KOPT-K1 (cell line): ENCODE measurements around the gene LRRC38.
A peak's percentile ranks its signal among the peaks of the same experiment; 100 is the strongest.

Source experiments
- H3K27ac ChIP-seq: fragments of 200-600 bp; sonication (generic); 2 replicates; pipeline ENCODE4 v1.5.1; 2016; ENCODE audit warnings: antibody characterized with exemption, mild to moderate bottlenecking, low read depth, low read length; ENCODE audit not compliant: poor library complexity, severe bottlenecking
- H3K36me3 ChIP-seq: fragments of 200-600 bp; sonication (generic); 2 replicates; pipeline ENCODE4 v1.5.1; 2017; ENCODE audit warnings: antibody characterized with exemption, mild to moderate bottlenecking, low read length, moderate library complexity; ENCODE audit not compliant: insufficient read depth
- H3K9me3 ChIP-seq: fragments of 200-600 bp; sonication (generic); 2 replicates; pipeline ENCODE4 v1.5.1; 2017; ENCODE audit warnings: antibody characterized with exemption, low read length, mild to moderate bottlenecking; ENCODE audit not compliant: insufficient read depth, poor library complexity, severe bottlenecking

Gene LRRC38

DNA sequence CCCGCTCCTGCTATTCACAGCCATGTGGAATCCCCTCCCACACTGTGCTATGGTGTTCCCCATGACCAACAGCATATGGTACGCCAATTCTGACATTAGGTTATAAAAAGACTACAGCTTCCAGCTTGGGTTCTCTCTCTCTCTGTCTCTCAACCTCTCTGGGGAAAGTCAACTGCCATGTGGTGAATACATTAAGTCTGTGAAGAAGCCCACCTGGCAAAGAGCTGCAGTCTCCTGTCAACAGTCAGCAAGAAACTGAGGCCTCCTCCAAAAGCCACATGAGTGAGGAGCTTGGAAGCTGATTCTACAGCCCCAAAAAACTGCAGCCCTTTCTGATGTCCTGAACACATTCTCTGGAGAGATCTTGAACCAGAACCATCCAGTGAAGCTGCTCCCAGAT lies 25.0 kb upstream of the LRRC38 start:
- Histone ChIP-seq H3K36me3 (no peaks in the 10 kb centered on the region), H3K27ac (peak overlapping the region; percentile 45), H3K9me3 (no peaks in the 10 kb centered on the region)

DNA sequence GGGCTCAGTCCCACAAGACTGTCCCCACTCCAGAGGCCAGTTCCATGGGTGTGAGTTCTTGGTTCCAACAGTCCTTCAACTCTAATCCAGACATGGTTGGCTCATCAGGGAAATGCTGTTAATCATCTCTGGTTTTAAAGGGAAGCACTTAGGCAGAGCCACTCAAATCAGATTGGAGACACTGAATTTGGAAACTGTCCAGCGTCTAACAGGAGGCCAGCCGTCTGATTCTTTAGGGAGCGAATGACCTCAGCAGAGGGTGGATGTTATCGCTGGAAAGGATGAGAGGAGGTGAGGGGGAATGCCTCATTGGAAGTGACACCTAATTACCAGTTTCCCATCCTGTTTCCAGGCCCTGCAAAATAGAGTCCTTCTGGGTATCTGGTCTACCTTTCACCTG lies 22.8 kb upstream of the LRRC38 start:
- no peaks in the 10 kb centered on the region for H3K9me3 ChIP-seq
- no peak overlapping the region for H3K27ac ChIP-seq
- H3K36me3 ChIP-seq, result no peaks in the 10 kb centered on the region

DNA sequence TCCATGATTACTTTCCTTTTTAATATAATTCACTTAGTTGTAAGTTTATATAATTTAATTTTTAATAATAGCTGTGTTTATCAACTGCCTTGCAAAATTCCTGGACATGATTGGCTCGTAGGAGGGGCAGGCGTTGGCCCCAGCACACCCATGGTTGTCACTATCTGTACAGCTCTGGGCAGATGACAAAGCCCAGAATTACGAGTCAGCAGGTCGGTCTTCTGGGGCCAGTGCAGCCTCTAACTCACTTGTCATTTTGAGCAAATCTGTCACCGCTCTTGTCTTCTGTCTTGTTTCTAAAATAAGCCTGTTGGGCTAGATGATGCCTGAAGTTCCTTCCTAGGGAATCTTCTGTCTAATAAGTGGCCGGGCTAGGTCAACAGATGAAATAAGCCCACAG lies 21.4 kb upstream of the LRRC38 start:
- Histone ChIP-seq H3K27ac (no peak overlapping the region), H3K36me3 (no peaks in the 10 kb centered on the region), H3K9me3 (no peaks in the 10 kb centered on the region)

DNA sequence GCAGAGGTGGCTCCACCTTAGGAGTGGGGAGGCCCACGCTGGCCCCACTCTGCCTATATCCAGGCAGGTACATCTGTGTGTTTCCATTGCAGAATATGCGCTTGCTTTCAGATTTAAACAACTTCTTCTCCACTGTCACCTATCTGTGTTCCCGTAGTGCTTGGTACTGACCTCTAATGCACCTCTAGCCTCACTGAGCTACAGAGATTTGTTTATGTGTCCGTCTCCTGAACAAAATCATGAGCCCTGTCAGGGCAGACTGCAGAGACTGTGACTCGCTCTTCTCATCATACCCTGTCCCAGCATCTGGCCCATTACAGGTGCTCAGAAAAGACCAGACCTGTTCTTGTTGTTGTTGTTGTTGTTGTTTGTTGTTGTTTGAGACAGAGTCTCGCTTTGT lies 14.5 kb upstream of the LRRC38 start:
- Histone ChIP-seq H3K36me3 (no peaks in the 10 kb centered on the region), H3K9me3 (no peaks in the 10 kb centered on the region), H3K27ac (no peak overlapping the region)

DNA sequence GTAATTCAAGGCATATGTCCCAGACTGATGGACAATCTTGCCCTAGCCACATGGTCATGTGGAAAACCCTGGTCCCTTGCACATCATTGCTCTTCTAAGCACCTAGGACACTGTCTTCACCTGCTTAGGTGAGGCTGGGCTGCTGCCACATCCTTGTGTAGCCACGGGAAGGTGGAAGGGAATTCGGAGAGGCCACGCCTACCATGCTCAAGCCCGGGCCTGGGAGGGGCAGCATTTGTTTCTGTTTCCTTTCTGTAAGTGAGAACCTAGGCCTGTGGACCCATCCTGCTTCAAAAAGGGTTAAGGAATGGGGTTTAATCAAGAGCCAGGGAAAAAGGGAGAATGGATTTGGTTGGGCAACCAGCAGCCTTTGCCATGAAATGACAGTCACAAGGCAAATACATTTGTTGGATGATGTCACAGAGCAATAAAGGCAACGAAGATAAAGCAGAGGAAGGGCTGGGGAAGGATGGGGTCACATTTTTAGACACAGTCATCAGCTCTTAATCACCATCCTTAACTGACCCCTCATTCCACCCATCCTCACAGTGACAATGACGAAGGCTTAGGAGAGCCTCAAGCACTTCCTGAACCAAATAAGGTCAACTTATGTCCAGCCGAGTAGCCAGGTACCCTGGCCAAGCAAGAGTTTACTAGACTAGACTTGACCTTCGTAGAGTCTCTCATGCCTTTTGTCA lies 10.1 kb upstream of the LRRC38 start:
- Histone ChIP-seq H3K36me3 (no peaks in the 10 kb centered on the region), H3K9me3 (peaks cover 3% of the 10 kb centered on the region), H3K27ac (no peak overlapping the region)

DNA sequence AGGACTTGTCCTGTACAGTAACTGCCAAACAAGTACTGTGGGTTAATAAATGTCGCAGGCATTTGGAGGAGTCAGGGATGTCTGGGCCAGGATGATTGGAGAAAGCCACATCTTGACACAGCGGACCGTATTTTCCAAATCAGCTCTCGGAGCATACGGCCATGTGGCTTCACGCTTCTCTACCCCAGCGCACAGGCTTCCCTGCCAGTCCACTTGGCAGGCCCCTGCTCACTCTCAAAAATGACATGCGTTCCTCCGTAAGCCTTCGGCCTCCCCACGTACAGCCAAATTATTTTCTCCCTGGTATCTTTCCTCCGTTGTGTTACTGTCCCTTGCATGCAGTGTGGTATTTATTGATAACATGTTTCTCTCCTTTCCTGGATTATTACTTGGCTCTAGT lies 7.2 kb upstream of the LRRC38 start:
- Histone ChIP-seq H3K27ac (no peak overlapping the region), H3K36me3 (no peaks in the 10 kb centered on the region), H3K9me3 (peaks cover 6% of the 10 kb centered on the region)

DNA sequence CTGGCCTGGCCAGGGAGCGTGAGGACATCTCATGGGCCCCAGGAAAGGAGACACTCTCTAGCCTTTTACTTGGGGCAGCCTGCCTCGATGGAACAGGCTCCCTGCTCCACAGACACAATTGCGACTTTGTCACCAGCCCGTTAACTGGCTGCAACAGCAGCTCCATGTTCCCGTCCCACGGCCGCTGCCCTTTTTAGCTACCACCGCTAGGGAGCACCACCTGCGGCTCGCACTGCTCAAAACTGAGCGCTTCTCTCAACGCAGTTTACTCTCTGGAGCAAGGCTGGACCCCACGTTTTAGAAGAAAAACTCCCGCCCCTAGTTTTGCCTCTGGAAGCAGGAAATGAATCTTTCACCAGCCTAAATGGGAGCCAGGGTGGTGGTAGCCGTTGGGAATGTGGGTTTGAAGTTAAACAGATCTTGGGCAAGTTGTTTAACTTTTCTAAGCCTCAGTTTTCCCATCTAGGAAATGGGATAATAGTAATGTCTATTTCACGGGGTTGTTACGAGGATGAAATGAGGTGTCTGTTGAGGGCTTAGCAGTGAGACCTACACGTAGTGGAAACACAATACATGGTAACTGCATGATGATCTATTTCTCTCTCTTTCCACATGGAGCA lies 3.5 kb upstream of the LRRC38 start:
- Histone ChIP-seq H3K9me3 (peaks cover 6% of the 10 kb centered on the region), H3K27ac (no peak overlapping the region), H3K36me3 (no peaks in the 10 kb centered on the region)

DNA sequence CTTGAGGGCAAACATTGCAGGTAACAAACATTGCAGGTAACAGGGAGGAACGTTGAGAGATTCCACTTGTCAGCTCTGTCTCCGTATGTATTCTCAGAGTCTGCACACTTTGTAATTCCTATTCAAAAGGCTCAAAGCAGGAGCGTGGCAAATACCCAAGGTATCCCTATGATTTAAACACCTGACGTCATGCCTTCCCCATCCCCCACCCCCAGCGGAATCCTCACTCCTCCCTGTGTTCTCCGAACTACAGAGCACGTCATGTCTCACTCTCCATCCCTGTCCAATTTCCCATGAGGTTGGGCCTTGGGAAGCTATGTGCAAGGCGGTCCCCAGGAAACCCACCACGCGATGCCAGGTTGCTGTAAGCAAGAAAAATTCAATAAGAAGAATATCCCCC lies 2.8 kb upstream of the LRRC38 start:
- no peaks in the 10 kb centered on the region for H3K36me3 ChIP-seq
- peaks cover 6% of the 10 kb centered on the region for H3K9me3 ChIP-seq
- H3K27ac ChIP-seq, result no peak overlapping the region

DNA sequence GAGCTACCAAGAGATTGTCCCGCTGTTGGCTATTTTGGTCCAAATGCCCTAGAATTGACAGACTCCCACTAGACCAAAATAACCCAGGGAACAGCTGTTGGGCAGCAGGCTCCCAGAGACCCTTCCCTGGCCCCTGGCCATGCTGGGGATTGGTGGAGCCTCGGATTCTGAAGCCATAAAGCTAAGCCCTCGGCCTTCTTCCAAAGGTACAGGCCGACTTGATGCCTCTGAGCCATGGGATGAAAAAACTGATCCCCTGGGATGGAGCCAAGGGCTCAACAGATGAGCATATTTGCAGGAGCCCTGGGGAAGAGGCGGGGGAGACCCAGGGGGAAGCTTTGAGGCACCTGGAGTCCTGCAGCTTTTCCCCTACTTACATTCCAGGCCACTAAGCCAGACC lies 1.0 kb upstream of the LRRC38 start:
- peaks cover 6% of the 10 kb centered on the region for H3K9me3 ChIP-seq
- H3K27ac ChIP-seq, result no peak overlapping the region
- H3K36me3 ChIP-seq, result no peaks in the 10 kb centered on the region

DNA sequence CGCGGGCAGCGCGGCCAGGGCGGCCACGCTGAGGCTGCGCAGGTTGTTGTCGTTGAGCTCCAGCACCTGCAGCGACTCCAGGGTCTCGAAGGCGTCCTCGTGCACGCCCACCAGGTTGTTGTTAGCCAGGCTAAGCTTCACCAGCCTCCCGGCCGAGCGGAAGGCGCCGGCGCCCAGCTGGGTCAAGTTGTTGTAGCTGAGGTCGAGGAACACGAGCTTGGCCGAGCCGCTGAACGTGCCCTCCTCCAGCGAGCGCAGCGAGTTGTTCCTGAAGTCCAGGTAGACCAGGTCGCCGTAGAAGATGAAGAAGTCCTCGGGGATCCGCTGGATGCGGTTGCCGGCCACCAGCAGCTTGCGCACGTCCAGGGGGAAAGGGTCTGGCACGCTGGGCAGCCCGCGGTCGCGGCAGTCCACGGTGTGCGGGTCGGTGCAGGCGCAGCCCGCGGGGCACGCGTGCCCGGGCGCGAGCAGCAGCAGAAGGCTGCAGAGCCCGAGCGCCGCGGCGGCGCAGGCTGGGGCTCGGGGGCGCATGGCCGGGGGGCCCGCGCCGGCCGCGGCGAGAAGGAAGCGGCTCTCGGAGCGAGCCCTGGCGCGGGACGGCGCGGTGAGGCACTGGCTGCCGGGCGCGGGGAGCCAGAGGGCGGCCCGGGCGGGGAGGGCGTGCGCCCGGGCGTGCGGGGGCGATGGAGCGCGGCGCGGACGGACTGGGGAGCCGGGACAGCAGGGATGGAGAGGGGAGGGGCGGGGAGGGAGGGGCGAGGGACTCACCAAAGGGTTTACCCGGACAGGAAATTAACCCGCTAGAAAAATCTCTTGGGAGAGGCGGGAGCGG lies 524 bp downstream of the LRRC38 start:
- no peaks in the 10 kb centered on the region for H3K9me3 ChIP-seq
- H3K27ac ChIP-seq, result no peak overlapping the region
- H3K36me3 ChIP-seq, result no peaks in the 10 kb centered on the region

DNA sequence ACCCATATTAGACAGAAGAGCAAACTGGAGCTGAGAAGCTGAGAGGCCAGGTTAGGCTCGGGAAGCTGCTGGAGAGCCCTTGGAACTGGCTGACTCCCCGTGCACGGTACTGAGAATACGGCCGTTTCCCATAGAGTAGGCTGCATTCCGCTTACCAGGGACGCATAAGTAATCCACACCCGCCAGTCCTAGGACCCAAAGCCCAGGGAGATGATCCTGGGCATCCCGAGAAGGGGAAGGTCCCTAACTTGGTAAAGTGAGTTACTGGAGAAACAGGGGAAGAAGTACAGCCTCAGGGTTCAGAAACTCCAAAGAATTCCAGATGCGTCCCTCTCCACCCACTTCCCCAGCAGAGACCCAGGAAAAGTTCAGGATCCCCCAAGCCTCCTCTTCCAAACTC lies 1.3 kb downstream of the LRRC38 start:
- Histone ChIP-seq H3K27ac (no peak overlapping the region), H3K36me3 (no peaks in the 10 kb centered on the region), H3K9me3 (no peaks in the 10 kb centered on the region)

DNA sequence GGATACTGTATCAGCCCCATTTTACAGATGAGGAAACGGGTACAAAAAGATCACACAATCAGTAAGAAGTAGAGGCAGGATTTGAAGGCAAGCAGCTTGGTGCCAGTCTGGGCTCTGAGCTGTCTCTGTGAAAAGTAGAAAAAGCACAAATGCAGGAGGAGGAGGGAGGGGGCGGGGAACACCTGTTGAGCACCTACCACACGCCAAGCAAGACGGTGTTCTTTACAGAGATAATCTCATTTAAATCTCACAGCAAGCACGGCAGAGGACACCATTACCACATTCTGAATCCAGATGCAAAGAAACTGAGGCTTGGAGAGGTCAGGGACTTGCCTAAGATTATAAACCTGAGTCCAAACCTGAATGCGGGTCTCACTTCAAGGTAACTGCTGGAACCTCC lies 3.3 kb downstream of the LRRC38 start:
- no peaks in the 10 kb centered on the region for H3K36me3 ChIP-seq
- H3K27ac ChIP-seq, result no peak overlapping the region

DNA sequence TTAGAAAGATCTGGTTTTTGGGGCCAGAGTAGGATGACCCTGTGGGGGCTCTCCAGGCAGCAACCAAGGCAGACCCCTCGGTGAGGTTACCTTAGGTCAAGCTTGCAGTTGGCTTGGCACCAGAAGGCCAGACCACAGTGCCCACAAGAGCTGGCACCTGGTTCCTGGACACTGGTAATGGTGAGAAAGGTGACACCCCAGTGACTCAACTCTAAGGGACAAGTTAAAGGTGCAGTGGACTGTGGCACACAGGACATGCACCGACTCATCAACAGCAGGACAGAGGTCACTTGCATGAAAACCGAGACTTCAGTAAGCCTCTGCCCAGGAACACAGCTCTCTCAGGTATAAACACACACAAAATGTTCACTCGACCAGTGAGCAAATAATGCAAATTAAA lies 6.7 kb downstream of the LRRC38 start:
- Histone ChIP-seq H3K36me3 (no peaks in the 10 kb centered on the region), H3K9me3 (no peaks in the 10 kb centered on the region), H3K27ac (no peak overlapping the region)

More for the DNA sequence above, 3.3 kb downstream of the LRRC38 start:
- H3K9me3 ChIP-seq, result no peaks in the 10 kb centered on the region

DNA sequence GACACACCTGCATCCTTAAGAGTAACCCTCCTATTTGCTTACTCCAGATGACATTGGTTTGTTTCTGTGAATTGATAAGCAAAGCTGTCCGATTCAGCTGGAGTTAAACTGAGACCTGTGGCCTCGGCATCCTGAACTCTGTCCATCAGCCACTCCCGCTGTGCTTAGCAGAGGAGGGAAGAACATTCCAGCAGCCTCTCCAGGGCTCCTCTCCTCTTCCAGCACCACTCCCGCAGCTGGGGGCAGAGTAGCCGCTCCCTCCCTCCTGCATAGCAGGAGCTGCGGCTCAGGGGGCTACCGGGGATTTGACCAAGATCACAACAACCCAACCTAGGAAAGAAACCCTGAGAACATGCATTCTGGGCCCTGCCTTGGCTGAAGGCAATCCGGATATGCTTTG lies 8.8 kb downstream of the LRRC38 start:
- Histone ChIP-seq H3K36me3 (no peaks in the 10 kb centered on the region), H3K27ac (peak overlapping the region; percentile 47), H3K9me3 (no peaks in the 10 kb centered on the region)

DNA sequence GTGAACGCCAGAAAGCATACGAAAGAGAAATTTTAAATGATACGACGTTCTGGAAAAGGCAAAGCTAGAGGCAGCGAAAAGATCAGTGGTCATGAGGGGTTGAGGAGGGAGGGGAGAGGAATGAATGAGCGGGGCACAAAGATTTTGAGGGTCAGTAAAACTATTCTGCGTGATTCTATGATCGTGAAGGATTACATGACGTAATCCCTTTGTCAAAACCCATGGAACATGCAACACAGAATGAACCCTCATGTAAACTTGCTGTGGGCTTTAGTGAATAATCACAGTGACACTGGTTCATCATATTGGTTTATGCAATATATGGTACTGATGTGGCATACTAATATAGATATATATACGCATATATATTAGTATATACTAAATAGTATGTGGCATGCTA lies 13.0 kb downstream of the LRRC38 start:
- H3K9me3 ChIP-seq, result no peaks in the 10 kb centered on the region
- no peaks in the 10 kb centered on the region for H3K36me3 ChIP-seq
- H3K27ac ChIP-seq, result peak overlapping the region; percentile 96
